ENCODE measurements around the gene IL9. TPM values are rescaled to one million over a fixed set of nuclear protein-coding genes. Genes with fewer than 3 reads are reported as not detected.

Gene IL9
- total RNA-seq, 1 donor from 2014 or later, result not detected

- H3K4me1 ChIP-seq, result no peaks in the 10 kb centered on the region
- H3K36me3 ChIP-seq, result no peaks in the 10 kb centered on the region
- H3K27ac ChIP-seq, result no peak overlapping the region
- DNase-seq (ENCODE audit: low spot score in 2 of 2), result no peak
- no peaks in the 10 kb centered on the region for H3K9me3 ChIP-seq
- no peaks in the 10 kb centered on the region for H3K27me3 ChIP-seq
- H3K4me3 ChIP-seq, result no peak overlapping the region
- intact Hi-C loops (cut with DNase I), result no loop called here
- no peak for TF ChIP-seq CTCF (IDR thresholded peaks at IDR 0.05)
Observed at GRCh38 chr5:135869935-135870334, 25.7 kb downstream of the IL9 start.

- intact Hi-C loops (cut with DNase I), result no loop called here
Observed at GRCh38 chr5:135869276-135869675, 26.4 kb downstream of the IL9 start.

GRCh38 chr5:135868681-135869080 lies 27.0 kb downstream of the IL9 start:
- DNase-seq (ENCODE audit: low spot score in 2 of 2), result no peak
- no peak overlapping the region for H3K27ac ChIP-seq
- no peak for TF ChIP-seq CTCF (IDR thresholded peaks at IDR 0.05)
- no peaks in the 10 kb centered on the region for H3K4me1 ChIP-seq
- intact Hi-C loops (cut with DNase I), result no loop called here
- H3K9me3 ChIP-seq, result no peaks in the 10 kb centered on the region
- H3K36me3 ChIP-seq, result no peaks in the 10 kb centered on the region
- no peaks in the 10 kb centered on the region for H3K27me3 ChIP-seq
- H3K4me3 ChIP-seq, result no peak overlapping the region

More at GRCh38 chr5:135869276-135869675, 26.4 kb downstream of the IL9 start:
- no peaks in the 10 kb centered on the region for H3K9me3 ChIP-seq
- DNase-seq (ENCODE audit: low spot score in 2 of 2), result no peak
- no peak overlapping the region for H3K4me3 ChIP-seq
- H3K4me1 ChIP-seq, result no peaks in the 10 kb centered on the region
- no peaks in the 10 kb centered on the region for H3K27me3 ChIP-seq
- TF ChIP-seq CTCF (IDR thresholded peaks at IDR 0.05), result no peak
- H3K27ac ChIP-seq, result no peak overlapping the region
- H3K36me3 ChIP-seq, result no peaks in the 10 kb centered on the region

- no peaks in the 10 kb centered on the region for H3K4me1 ChIP-seq
- no peaks in the 10 kb centered on the region for H3K27me3 ChIP-seq
- intact Hi-C loops (cut with DNase I), result no loop called here
- H3K4me3 ChIP-seq, result no peak overlapping the region
- no peak overlapping the region for H3K27ac ChIP-seq
- no peaks in the 10 kb centered on the region for H3K36me3 ChIP-seq
- TF ChIP-seq CTCF (IDR thresholded peaks at IDR 0.05), result no peak
- DNase-seq (ENCODE audit: low spot score in 2 of 2), result no peak
- no peaks in the 10 kb centered on the region for H3K9me3 ChIP-seq
Observed at GRCh38 chr5:135867599-135867998, 28.0 kb downstream of the IL9 start.

GRCh38 chr5:135866016-135866415 lies 29.6 kb downstream of the IL9 start:
- intact Hi-C loops (cut with DNase I), result no loop called here
- no peaks in the 10 kb centered on the region for H3K4me1 ChIP-seq
- no peak overlapping the region for H3K4me3 ChIP-seq
- no peaks in the 10 kb centered on the region for H3K36me3 ChIP-seq
- H3K9me3 ChIP-seq, result no peaks in the 10 kb centered on the region
- TF ChIP-seq CTCF (IDR thresholded peaks at IDR 0.05), result no peak
- H3K27me3 ChIP-seq, result no peaks in the 10 kb centered on the region
- DNase-seq (ENCODE audit: low spot score in 2 of 2), result no peak
- no peak overlapping the region for H3K27ac ChIP-seq
